Measurements from ENCODE around the gene CHRNE. TPM values are rescaled to one million over a fixed set of nuclear protein-coding genes. Genes with fewer than 3 reads are reported as not detected.

CHRNE gene
- total and polyA plus RNA-seq, 2 of the 8 experiments (the other 6 are each of a cell fraction or from before 2014, with no cell fraction given): 0.15 to 0.33 TPM

GRCh38 chr17:4908711-4909496 lies 6.0 kb upstream of the CHRNE start (continued):
- peak; percentile 78 to 93 (median 89) for TF ChIP-seq CTCF (IDR thresholded peaks at IDR 0.05; ENCODE audit: control extremely low read depth in 1 of 3, insufficient read depth in 1 of 3, low read depth in 1 of 3, low read length in 3 of 3)
- TF ChIP-seq RXRA (IDR thresholded peaks at IDR 0.05; ENCODE audit: insufficient read depth, low read depth, low read length): no peak
- TF ChIP-seq CHD2 (IDR thresholded peaks at IDR 0.05; ENCODE audit: low read length): no peak
- TF ChIP-seq HDAC6 (IDR thresholded peaks at IDR 0.05; ENCODE audit: low read depth, low read length): no peak
- no peak for TF ChIP-seq GTF2F1 (IDR thresholded peaks at IDR 0.05; ENCODE audit: borderline replicate concordance, low read depth, low read length)
- TF ChIP-seq CHD1 (IDR thresholded peaks at IDR 0.05; ENCODE audit: low read depth, low read length): no peak
- no peak for TF ChIP-seq SAP30 (IDR thresholded peaks at IDR 0.05; ENCODE audit: insufficient read depth, insufficient replicate concordance, low read length)
- TF ChIP-seq SP4 (IDR thresholded peaks at IDR 0.05; ENCODE audit: low read length): 0 out of 2 replicates have a peak, but pooled peaks have one; percentile 56

Measured in H1 (cell line).